Lung (tissue), 12 donors: ENCODE results near the gene OR9Q1. TPM values are rescaled to one million over a fixed set of nuclear protein-coding genes. Genes with fewer than 3 reads are reported as not detected.

ENCODE experiments used
- ATAC-seq: fragments of 200-7000 bp; cut with Tn5 transposase; one replicate; pipeline ENCODE4 v1.9.1; 2020; ENCODE audit warnings: moderate number of reproducible peaks; ENCODE audit not compliant: insufficient read depth, low FRiP score
- DNase-seq, 3 donors: peaks; one replicate each; pipeline ENCODE4 v3.0.0-alpha.2; 2013 to 2017
- H3K27ac ChIP-seq, 2 donors: one replicate each; pipeline ENCODE4 v1.5.1; 2013; ENCODE audit warnings: mild to moderate bottlenecking in 2 of 2, moderate library complexity in 2 of 2, control low read depth in 1 of 2, inconsistent platforms in 1 of 2, low read depth in 1 of 2, low read length in 1 of 2
- H3K27me3 ChIP-seq, 3 donors: one replicate each; pipeline ENCODE4 v1.5.1; 2013; ENCODE audit warnings: low read length in 2 of 3; ENCODE audit not compliant: control insufficient read depth in 3 of 3, insufficient read depth in 3 of 3
- H3K36me3 ChIP-seq, 4 donors: one replicate each; pipeline ENCODE4 v1.5.1; 2013; ENCODE audit warnings: low read length in 4 of 4, mild to moderate bottlenecking in 1 of 4, moderate library complexity in 1 of 4; ENCODE audit not compliant: control insufficient read depth in 4 of 4, insufficient read depth in 4 of 4
- H3K4me1 ChIP-seq, 5 donors: one replicate each; pipeline ENCODE4 v1.5.1; 2013; ENCODE audit warnings: low read length in 5 of 5, mild to moderate bottlenecking in 2 of 5, moderate library complexity in 1 of 5; ENCODE audit not compliant: control insufficient read depth in 5 of 5, insufficient read depth in 5 of 5
- H3K4me3 ChIP-seq: one replicate; pipeline ENCODE4 v1.5.1; 2013; ENCODE audit warnings: mild to moderate bottlenecking, control low read depth, moderate library complexity
- H3K9ac ChIP-seq, 2 donors: one replicate each; pipeline ENCODE4 v1.5.1; 2013; ENCODE audit warnings: low read length in 2 of 2, control low read depth in 1 of 2; ENCODE audit not compliant: insufficient read depth in 1 of 2
- H3K9me3 ChIP-seq, 4 donors: one replicate each; pipeline ENCODE4 v1.5.1; 2013; ENCODE audit warnings: low read length in 3 of 4, mild to moderate bottlenecking in 1 of 4, moderate library complexity in 1 of 4; ENCODE audit not compliant: control insufficient read depth in 4 of 4, insufficient read depth in 3 of 4
- WGBS, 2 donors: extraction: QIAGEN DNeasy Blood & Tissue Kit; methylation state at CpG; one replicate each; pipeline ENCODE4 v1.1.7; 2013; 5-methylcytosine and 5-hydroxymethylcytosine counted together
- polyA plus RNA-seq, 2 donors: library from polyadenylated mRNA; stranded (reverse); fragments of 200-250 nt; gene quantifications; one replicate each; pipeline ENCODE4 v1.2.1, GENCODE V29; 2013
- total RNA-seq, 2 donors: library from RNA; depleted of rRNA in 1 of 2; stranded (reverse); fragments of >200 nt in 1 of 2; gene quantifications; one replicate each; pipeline ENCODE4 v1.2.1, GENCODE V29; 2014 to 2021
- TF ChIP-seq, protein P1 (sequence below): IDR thresholded peaks from 2 replicates; pipeline ENCODE4 v1.5.1; 2012; ENCODE audit warnings: mild to moderate bottlenecking; ENCODE audit errors: control extremely low read depth, extremely low read depth
- donor health status: control.
- donor health status: control.
- donor health status: Bipolar disorder and iron deficiency.
- donor health status: healthy.
- donor health status: DM: yes; HTN: yes; CAD: no.

Gene OR9Q1
- total and polyA plus RNA-seq, 4 donors: 0.14 TPM; not detected in 3

- H3K4me1 ChIP-seq: no peaks in the 10 kb centered on the region
- no peak for ATAC-seq
- 80 to 94% methylated on average over 1 of the region's 1 CpG for WGBS, 2 donors
- no peaks in the 10 kb centered on the region for H3K36me3 ChIP-seq
- TF ChIP-seq, protein P1, sequence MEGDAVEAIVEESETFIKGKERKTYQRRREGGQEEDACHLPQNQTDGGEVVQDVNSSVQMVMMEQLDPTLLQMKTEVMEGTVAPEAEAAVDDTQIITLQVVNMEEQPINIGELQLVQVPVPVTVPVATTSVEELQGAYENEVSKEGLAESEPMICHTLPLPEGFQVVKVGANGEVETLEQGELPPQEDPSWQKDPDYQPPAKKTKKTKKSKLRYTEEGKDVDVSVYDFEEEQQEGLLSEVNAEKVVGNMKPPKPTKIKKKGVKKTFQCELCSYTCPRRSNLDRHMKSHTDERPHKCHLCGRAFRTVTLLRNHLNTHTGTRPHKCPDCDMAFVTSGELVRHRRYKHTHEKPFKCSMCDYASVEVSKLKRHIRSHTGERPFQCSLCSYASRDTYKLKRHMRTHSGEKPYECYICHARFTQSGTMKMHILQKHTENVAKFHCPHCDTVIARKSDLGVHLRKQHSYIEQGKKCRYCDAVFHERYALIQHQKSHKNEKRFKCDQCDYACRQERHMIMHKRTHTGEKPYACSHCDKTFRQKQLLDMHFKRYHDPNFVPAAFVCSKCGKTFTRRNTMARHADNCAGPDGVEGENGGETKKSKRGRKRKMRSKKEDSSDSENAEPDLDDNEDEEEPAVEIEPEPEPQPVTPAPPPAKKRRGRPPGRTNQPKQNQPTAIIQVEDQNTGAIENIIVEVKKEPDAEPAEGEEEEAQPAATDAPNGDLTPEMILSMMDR: no peak
- H3K9ac ChIP-seq: no peak overlapping the region
- H3K4me3 ChIP-seq: no peak overlapping the region
- peaks cover 0 to 2% (median 0%) of the 10 kb centered on the region in 4 donors for H3K9me3 ChIP-seq
- no peak overlapping the region for H3K27ac ChIP-seq
- DNase-seq: no peak
- no peaks in the 10 kb centered on the region for H3K27me3 ChIP-seq
These were observed 110.5 kb downstream of the OR9Q1 start for GRCh38 chr11:58134151-58134550.

DNA sequence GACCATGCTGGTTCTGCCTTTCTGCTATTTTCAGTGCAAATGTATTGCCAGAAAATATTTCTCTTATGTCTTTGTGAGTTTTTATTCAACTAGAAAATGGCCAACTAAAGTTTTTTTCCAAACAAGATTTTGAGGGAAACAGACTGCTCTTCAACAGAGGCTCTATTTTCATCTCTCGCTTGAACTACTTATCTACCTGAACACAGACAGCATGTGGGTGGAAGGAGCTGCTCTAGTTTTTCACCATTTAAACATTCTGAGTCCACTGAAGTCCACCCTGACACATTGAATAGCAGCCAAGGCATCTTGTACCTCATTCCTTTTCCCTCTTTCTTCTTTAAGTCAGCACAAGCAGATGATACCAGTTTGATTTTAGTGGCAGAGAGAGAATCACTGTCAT, 111.5 kb downstream of the OR9Q1 start:
- WGBS, 2 donors: 82 to 88% methylated on average over 1 of the region's 1 CpG
- Histone ChIP-seq H3K36me3 (no peaks in the 10 kb centered on the region), H3K4me1 (no peaks in the 10 kb centered on the region), H3K9me3 (peaks cover 0 to 2% (median 0%) of the 10 kb centered on the region in 4 donors), H3K27me3 (no peaks in the 10 kb centered on the region), H3K9ac (no peak overlapping the region), H3K4me3 (no peak overlapping the region), H3K27ac (no peak overlapping the region)
- TF ChIP-seq, protein P1: no peak
- DNase-seq: no peak
- no peak for ATAC-seq

GRCh38 chr11:58142761-58143160, 119.1 kb downstream of the OR9Q1 start:
- Histone ChIP-seq H3K36me3 (no peaks in the 10 kb centered on the region), H3K9me3 (peaks cover 0 to 2% (median 0%) of the 10 kb centered on the region in 4 donors), H3K27ac (no peak overlapping the region), H3K4me1 (peaks cover 0 to 30% (median 0%) of the 10 kb centered on the region in 5 donors), H3K4me3 (no peak overlapping the region), H3K9ac (no peak overlapping the region), H3K27me3 (no peaks in the 10 kb centered on the region)
- 79 to 84% methylated on average over 1 of the region's 1 CpG for WGBS, 2 donors
- no peak for ATAC-seq
- peak in 1 of 3 donors; percentile 95 for DNase-seq
- TF ChIP-seq, protein P1: no peak

GRCh38 chr11:58152781-58153180, 129.1 kb downstream of the OR9Q1 start:
- 83 to 86% methylated on average over 3 of the region's 3 CpGs for WGBS, 2 donors
- TF ChIP-seq, protein P1: no peak
- no peak overlapping the region for H3K9ac ChIP-seq
- no peaks in the 10 kb centered on the region for H3K36me3 ChIP-seq
- DNase-seq (no peak), ATAC-seq (no peak)
- H3K4me1 ChIP-seq: no peaks in the 10 kb centered on the region
- no peaks in the 10 kb centered on the region for H3K27me3 ChIP-seq
- peaks cover 0 to 2% (median 0%) of the 10 kb centered on the region in 4 donors for H3K9me3 ChIP-seq
- no peak overlapping the region for H3K4me3 ChIP-seq
- H3K27ac ChIP-seq: no peak overlapping the region
